NCI-H748 treated with DMSO at 0.1 percent for 48 hours (cell line): ENCODE measurements around the gene HLA-B.

Experiments
- DNase-seq: peaks from one replicate; lab custom pipeline; 2025; lab: John Stamatoyannopoulos, UW

Gene HLA-B

GRCh38 chr6:31352683-31353383, 4.1 kb downstream of the HLA-B start:
- no peak for DNase-seq

GRCh38 chr6:31352310-31352682, 4.7 kb downstream of the HLA-B start:
- no peak for DNase-seq

- DNase-seq = no peak
Measured at GRCh38 chr6:31351401-31352309, 5.3 kb downstream of the HLA-B start.

- no peak for DNase-seq
Measured at GRCh38 chr6:31351033-31351380, 6.0 kb downstream of the HLA-B start.

- DNase-seq = no peak
Measured at GRCh38 chr6:31350196-31351032, 6.6 kb downstream of the HLA-B start.

- no peak for DNase-seq
Measured at GRCh38 chr6:31349301-31349700, 7.7 kb downstream of the HLA-B start.

GRCh38 chr6:31345026-31345730, 11.8 kb downstream of the HLA-B start:
- DNase-seq = no peak

- DNase-seq = no peak
Measured at GRCh38 chr6:31340228-31340627, 16.8 kb downstream of the HLA-B start.

- no peak for DNase-seq
Measured at GRCh38 chr6:31339210-31339609, 17.8 kb downstream of the HLA-B start.

- no peak for DNase-seq
Measured at GRCh38 chr6:31336896-31337496, 20.0 kb downstream of the HLA-B start.

- DNase-seq = no peak
Measured at GRCh38 chr6:31332637-31333602, 24.1 kb downstream of the HLA-B start.

- no peak for DNase-seq
Measured at GRCh38 chr6:31328355-31328960, 28.5 kb downstream of the HLA-B start.

- no peak for DNase-seq
Measured at GRCh38 chr6:31321820-31322219, 35.2 kb downstream of the HLA-B start.

GRCh38 chr6:31321005-31321707, 35.8 kb downstream of the HLA-B start:
- DNase-seq = no peak

GRCh38 chr6:31317036-31317435, 39.9 kb downstream of the HLA-B start:
- no peak for DNase-seq

- no peak for DNase-seq
Measured at GRCh38 chr6:31309641-31310040, 47.3 kb downstream of the HLA-B start.

- no peak for DNase-seq
Measured at GRCh38 chr6:31308845-31309175, 48.2 kb downstream of the HLA-B start.

- DNase-seq = no peak
Measured at GRCh38 chr6:31308050-31308844, 48.7 kb downstream of the HLA-B start.

GRCh38 chr6:31307669-31308049, 49.3 kb downstream of the HLA-B start:
- no peak for DNase-seq
